ENCODE results near the gene OSTF1.

OSTF1 gene

DNA sequence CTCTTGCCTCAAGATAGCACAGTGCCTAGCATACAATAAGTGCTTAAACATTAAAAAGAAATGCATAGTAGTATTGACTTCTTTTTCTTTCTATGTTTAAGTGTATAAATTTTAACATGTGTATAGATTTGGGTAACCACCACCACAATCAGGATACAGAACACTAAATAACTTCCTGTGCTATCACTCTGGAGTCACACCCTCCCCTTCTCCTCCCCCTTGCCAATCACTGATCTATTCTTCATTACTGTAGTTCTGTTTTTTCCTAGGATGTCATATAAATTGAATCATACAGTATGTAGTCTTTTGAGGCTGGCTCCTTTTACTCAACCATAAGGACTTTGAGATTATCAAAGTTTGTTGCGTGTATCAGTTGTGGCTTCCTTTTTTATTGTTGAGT lies 68.5 kb downstream of the OSTF1 start:
- no peaks in the 10 kb centered on the region for H3K9me3 ChIP-seq (ENCODE audit: severe bottlenecking)
- no peak for DNase-seq
- no peak overlapping the region for H3K4me3 ChIP-seq (ENCODE audit: low read depth, low read length)
- no peaks in the 10 kb centered on the region for H3K27me3 ChIP-seq (ENCODE audit: insufficient read depth, low read depth, severe bottlenecking)
- TF ChIP-seq, protein P1, sequence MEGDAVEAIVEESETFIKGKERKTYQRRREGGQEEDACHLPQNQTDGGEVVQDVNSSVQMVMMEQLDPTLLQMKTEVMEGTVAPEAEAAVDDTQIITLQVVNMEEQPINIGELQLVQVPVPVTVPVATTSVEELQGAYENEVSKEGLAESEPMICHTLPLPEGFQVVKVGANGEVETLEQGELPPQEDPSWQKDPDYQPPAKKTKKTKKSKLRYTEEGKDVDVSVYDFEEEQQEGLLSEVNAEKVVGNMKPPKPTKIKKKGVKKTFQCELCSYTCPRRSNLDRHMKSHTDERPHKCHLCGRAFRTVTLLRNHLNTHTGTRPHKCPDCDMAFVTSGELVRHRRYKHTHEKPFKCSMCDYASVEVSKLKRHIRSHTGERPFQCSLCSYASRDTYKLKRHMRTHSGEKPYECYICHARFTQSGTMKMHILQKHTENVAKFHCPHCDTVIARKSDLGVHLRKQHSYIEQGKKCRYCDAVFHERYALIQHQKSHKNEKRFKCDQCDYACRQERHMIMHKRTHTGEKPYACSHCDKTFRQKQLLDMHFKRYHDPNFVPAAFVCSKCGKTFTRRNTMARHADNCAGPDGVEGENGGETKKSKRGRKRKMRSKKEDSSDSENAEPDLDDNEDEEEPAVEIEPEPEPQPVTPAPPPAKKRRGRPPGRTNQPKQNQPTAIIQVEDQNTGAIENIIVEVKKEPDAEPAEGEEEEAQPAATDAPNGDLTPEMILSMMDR (IDR thresholded peaks at IDR 0.05; ENCODE audit: low read depth, low read length): no peak
- H3K36me3 ChIP-seq: no peaks in the 10 kb centered on the region
- H3K27ac ChIP-seq: no peak overlapping the region

DNA sequence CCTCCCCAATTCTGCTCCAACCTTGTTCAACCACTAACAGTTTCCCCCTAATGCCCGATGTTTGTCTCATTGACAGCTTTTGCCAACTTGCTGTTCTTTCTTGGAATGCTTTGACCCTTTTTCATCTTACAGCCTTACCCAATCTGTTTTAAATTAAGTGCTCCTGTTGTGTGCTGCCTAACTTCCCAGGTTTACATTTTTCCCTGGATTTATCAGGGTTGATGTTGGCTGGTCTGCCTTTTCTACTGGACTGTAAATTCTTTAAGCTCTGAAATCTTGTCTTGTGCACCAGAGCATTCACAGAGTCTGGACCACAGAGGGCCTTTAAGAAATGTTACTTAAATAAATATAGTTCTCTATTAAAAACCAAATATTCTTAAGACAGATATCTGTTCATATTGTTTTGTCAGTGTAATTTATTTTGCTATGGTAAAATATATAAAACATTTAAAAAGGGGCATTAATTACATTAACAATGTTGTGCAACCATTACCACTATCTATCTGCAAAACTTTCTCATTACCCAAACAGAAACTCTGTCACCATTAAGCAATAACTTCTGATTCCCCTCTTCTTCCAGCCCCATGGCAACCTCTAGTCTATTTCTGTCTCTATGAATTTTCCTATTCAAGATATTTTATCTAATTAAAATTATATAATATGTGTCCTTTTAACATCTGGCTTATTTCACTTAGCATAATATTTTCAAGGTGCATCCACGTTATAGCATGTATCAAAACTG lies 73.0 kb downstream of the OSTF1 start:
- no peaks in the 10 kb centered on the region for H3K27me3 ChIP-seq (ENCODE audit: insufficient read depth, low read depth, severe bottlenecking)
- no peaks in the 10 kb centered on the region for H3K36me3 ChIP-seq
- peaks cover 3% of the 10 kb centered on the region for H3K9me3 ChIP-seq (ENCODE audit: severe bottlenecking)
- no peak for DNase-seq
- no peak overlapping the region for H3K27ac ChIP-seq
- TF ChIP-seq, protein P1 (IDR thresholded peaks at IDR 0.05; ENCODE audit: low read depth, low read length): no peak
- H3K4me3 ChIP-seq (ENCODE audit: low read depth, low read length): no peak overlapping the region

DNA sequence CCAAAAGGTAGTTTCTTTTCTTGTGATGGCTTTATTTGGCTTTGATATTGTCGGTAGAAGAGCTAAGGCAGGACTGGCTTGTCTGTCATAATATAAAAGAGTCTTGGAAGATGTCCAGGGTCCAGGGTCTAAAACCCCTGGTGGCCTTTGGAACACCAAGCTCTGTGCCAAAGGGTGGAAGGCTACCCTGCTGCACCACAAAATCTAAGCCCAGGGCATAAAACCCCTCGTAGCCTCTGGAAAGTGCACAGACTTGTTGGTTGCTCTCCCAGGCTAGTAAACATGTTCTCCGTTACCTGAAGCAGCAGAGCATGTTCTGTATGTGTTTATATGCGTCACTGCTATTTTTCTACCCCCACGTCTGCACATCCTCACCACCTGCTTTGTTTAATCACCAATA lies 75.5 kb downstream of the OSTF1 start:
- Histone ChIP-seq H3K27ac (no peak overlapping the region), H3K27me3 (ENCODE audit: insufficient read depth, low read depth, severe bottlenecking) (no peaks in the 10 kb centered on the region), H3K9me3 (ENCODE audit: severe bottlenecking) (peaks cover 3% of the 10 kb centered on the region), H3K36me3 (no peaks in the 10 kb centered on the region), H3K4me3 (ENCODE audit: low read depth, low read length) (no peak overlapping the region)
- TF ChIP-seq, protein P1 (IDR thresholded peaks at IDR 0.05; ENCODE audit: low read depth, low read length): no peak
- no peak for DNase-seq

DNA sequence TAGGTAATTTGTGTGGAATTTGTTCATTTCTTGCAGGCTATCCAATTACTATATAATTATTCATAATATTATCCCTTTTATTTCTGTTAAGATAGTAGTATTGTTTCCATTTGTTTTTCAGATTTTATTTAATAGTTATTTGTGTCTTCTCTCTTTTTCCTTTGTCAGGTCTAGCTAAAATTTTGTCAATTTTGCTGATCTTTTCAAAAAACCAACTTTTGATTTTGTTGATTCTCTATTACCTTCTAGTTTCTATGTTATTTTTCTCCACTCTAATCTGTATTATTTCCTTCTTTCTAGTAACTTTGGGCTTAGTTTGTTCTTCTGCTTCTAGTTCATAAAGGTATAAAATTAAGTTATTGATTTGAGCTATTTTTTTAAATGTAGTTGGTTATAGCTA lies 76.3 kb downstream of the OSTF1 start:
- H3K27me3 ChIP-seq (ENCODE audit: insufficient read depth, low read depth, severe bottlenecking): no peaks in the 10 kb centered on the region
- no peak overlapping the region for H3K27ac ChIP-seq
- peaks cover 3% of the 10 kb centered on the region for H3K9me3 ChIP-seq (ENCODE audit: severe bottlenecking)
- DNase-seq: no peak
- no peak overlapping the region for H3K4me3 ChIP-seq (ENCODE audit: low read depth, low read length)
- H3K36me3 ChIP-seq: no peaks in the 10 kb centered on the region
- TF ChIP-seq, protein P1 (IDR thresholded peaks at IDR 0.05; ENCODE audit: low read depth, low read length): no peak

DNA sequence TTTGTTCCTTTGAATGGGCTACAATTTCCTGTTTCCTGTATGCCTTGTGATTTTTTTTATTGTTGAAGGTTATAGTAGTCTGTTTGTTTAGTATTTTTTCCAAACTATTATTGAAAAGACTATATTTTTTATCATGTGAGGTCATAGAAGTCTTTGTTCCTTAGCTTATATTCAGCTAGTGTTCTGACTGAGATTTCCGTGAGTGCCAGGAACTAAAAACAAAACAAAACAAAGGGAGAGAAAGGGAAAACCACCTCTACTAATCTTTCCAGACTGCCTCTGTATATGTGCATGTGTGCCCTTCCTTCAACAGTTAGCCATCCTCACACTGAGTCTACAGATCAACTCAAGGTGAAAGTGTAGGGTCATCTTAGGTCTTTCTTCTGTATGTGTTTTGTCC lies 79.0 kb downstream of the OSTF1 start:
- peaks cover 3% of the 10 kb centered on the region for H3K9me3 ChIP-seq (ENCODE audit: severe bottlenecking)
- H3K4me3 ChIP-seq (ENCODE audit: low read depth, low read length): no peak overlapping the region
- TF ChIP-seq, protein P1 (IDR thresholded peaks at IDR 0.05; ENCODE audit: low read depth, low read length): no peak
- no peak for DNase-seq
- H3K36me3 ChIP-seq: no peaks in the 10 kb centered on the region
- H3K27me3 ChIP-seq (ENCODE audit: insufficient read depth, low read depth, severe bottlenecking): no peaks in the 10 kb centered on the region
- H3K27ac ChIP-seq: no peak overlapping the region

All from WERI-Rb-1 (cell line).